ENCODE data around the gene SLC18B1.
A peak's percentile ranks its signal among the peaks of the same experiment; 100 is the strongest.
"Not testable (repeated sequence)": the region's sequence is repeated elsewhere in the genome, so short reads cannot be mapped to it uniquely, and the experiment has no call there.

Gene SLC18B1

DNA sequence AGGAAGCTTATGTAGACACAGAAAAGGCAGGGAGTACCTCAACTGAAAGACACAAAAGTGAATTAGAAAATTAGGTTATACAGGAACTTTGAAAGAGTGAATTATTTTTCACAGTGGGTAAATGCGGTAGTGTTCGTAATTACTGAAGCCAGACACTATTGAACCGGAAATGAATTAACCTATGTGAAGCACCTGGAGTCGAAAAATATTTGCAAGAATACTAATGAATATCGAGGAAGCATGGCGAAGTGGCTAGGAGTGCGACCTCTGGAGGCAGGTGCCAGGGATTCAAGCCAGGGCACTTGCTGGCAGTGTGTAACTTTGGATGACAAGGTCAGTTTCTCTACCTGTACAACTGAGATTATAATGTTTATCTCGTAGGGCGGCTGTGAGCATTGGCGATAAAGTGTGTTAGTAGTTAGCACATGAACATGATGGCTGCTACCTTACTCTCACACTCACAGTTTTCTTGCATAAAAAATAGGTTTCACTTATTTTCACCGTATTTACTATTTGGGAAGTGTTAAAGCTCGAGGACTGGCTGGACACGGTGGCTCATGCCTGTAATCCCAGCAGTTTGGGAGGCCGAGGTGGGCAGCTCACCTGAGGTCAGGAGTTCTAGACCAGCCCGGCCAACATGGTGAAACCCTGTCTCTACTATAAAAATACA lies 567 bp upstream of the SLC18B1 start:
- peak; percentile 71 to 81 for DNase-seq

DNA sequence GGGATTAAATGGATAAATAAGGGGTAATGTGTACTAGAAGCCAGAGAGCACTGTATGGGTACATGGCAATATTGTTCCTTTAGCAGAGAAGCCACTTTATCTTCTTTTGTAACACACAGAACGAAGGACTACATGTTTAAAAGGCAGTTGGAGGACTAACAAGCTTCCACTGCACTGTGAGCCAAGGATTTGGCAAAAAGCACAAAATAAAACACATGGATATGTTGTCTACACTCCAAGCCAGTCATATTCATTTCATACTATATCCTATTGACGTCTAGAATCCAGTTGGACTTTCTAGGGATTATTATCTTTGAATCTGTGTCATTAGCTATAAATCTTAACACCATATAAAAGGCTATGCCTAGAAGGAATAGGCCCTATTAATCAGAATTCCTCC lies 3.0 kb downstream of the SLC18B1 start:
- DNase-seq = no peak

DNA sequence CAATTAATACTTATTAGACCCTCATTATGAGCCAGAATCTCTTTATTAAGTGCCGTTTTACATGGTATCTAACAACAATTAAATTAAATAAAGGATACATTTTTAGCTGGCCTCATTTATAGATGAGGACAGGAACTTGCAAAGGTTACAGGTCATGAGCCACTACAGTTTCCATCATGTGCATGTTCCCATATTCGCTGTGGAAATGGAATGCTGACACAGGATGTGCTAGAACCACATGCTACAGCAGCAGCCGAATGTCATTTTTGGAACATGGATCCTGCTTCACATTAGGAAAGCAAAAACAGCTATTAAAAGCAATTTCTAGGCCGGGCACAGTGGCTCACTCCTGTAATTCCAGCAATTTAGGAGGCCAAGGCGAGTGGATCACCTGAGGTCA lies 5.9 kb downstream of the SLC18B1 start:
- no peak for DNase-seq

DNA sequence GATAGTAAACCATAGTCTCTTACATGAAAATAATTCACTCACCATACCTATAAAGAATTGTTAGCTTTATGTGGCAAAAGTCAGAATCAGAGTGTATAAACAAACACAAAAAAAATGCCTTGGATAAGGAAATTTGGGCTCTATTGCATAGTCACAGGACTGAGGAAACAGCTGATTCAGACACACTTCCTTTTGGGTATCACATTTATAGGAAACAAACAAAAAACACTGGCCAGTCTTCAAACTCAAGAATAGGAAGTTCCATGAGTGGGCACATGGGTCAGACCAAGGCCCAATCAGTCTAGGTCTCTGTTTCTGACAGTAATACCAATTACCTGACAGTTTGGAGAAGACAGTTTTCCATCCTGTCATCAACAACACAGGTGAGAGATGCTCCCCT lies 8.0 kb downstream of the SLC18B1 start:
- DNase-seq = no peak

DNA sequence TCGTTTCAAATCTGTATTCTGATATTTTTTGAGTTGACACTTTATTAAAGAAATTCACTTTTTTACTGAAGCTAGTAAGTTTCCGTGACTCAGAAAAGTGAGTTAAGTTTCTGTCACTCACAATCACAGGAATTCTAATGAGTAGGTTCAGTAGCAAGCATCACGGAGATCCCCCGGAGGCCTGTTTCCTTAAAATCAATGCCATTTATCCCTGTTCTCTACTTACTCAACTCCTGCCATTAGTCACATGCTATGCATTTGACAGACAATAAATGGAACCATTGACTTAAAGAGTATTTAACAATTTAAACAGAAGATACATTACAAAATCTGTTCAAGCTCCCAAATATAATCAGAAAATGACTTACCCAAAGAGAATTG lies 9.1 kb downstream of the SLC18B1 start:
- DNase-seq = no peak

DNA sequence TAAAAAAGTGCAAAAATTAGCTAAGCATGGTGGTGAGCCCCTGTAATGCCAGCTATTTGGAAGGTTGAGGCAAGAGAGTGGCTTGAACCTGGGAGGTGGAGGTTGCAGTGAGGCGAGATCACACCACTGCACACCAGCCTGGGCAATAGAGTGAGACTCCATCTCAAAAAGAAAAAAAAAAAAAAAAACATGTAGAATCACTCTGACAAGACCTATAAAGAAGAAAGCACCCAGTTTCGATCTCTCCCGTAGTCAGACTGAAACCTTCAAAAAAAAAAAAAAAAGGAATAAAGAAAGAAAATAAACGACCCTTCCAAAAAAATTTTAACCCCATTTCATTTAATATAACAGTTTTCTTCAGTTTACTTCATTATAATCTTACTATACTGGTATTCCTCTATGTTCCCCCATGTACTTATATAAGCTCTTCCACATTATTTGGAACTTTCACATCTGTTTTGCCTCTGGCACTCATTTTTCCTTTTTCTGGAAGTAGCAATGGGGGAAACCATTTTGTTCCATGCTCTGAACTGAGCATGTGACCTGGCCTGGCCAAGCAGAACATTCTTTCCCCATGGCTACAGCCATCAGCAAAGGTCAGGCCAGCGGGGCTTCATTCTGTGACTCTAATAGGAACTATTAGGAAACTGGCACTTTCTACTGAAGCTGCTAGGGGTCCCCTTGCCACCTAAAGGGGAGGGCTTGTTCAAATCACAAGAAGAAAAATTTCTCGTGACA lies 9.6 kb downstream of the SLC18B1 start:
- DNase-seq = no peak

DNA sequence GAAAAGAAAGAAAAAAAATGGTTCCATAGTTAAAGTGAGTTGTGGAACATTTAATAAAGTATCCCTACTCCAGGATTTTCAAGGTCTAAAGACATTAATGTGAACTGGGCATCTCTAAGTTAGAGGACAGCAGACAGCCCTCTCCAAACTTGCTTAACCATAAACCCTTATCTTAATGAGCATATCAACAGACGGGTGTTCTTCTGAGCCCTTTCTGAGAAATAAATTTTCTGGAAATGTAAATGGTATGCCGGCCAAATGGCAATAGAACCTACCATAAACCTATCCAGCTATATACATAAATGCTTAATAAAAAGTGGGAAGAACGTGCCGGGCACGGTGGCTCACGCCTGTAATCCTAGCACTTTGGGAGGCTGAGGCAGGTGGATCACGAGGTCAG lies 12.5 kb downstream of the SLC18B1 start:
- DNase-seq = no peak

DNA sequence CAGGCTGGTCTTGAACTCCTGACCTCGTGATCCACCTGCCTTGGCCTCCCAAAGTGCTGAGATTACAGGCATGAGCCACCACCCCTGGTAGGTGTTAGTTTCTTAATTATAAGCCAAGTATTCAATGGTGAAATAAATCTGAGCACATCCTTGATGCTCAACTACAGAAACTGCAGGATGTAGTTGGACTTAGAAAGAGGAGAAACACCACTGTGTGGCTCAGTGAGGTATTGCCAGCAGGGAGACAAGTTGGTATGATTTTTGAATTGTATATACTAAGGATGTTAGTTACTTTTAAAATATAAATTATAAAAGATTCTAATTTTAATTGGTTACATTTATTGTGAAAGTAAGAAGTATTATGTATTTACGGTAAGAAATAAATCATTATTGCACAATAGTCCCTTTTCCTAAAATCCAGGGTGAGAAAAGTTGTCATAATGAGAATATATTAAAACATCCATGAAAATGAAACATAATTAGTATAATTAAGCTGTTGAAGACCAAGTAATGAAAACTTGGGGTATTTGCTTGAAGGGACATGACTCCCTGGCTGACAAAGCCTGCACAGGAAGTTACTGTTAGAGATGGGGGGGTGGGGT lies 17.6 kb downstream of the SLC18B1 start:
- DNase-seq = no peak

DNA sequence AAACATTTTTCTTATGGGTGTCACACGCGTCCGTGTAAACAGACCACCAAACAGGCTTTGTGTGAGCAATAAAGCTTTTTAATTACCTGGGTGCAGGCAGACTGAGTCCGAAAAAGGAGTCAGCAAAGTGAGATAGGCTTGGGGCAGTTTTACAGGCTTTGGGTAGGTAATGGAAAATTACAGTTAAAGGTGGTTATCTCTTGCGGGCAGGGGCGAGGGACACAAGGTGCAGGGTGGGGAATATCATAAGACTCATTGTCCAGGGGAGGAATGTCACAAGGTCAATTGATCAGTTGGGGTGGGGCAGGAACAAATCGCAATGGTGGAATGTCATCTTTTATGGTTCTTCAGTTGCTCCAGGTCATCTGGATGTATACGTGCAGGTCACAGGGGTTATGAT lies 20.6 kb downstream of the SLC18B1 start:
- DNase-seq = not testable (repeated sequence)

DNA sequence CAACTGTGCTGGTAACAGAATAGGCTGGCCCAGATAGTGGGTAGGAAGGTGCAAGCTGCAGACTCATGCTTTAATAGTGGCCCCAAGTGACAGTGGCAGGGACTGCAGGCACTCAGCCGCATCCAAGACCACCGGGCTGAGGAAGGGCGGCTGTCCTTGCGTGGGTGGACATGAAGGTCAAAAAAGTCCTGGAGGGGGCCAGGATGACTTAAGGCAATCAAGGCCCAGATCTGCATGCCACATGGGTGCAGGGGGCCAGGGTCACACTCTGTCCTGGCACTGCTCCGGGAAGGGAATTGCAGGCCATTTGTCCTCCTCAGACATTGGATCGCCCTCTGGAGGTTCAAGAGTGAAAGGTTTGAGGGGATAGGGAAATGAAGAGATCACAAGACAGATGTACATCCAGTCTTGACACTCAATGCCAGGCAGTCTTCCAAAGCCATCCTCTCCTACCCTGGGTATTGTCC lies 30.4 kb downstream of the SLC18B1 start:
- DNase-seq = peak; percentile 16 to 36

DNA sequence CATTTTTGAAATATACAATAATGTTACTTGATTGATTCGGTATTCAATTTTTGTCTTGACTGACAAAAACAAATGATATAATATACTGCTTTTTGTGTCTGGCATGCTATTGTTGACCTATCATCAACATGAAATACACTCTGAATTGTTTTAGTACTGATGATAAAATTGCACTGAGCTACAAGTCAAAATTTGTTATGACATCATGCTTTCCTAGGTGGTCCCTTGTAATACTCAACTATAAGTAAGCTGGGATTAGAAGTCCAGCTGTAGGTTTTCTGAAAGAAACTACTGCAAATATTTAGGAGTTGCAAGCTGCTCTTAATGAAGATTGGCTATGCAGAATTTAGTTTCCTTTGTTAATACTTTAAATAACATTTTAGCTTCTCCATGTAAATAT lies 32.9 kb downstream of the SLC18B1 start:
- DNase-seq = no peak

DNA sequence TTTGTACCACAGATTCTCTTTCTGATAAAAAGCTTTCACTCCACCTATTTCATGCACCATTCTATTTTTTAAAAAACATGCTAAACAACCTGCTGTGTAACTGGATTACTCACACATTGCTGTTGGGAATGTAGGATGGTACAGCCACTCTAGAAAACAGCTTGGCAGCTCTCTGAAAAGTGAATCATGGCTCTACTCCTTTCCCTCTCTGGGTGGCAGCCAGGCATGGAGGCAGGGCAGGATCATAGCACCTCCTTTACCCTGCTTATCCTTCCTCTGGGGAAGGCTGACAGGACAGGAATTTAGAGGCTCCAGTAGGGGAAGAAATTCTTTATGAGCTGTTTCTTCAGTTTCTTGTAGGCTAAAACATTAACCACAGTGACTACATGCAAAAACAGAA lies 34.1 kb downstream of the SLC18B1 start:
- no peak for DNase-seq

DNA sequence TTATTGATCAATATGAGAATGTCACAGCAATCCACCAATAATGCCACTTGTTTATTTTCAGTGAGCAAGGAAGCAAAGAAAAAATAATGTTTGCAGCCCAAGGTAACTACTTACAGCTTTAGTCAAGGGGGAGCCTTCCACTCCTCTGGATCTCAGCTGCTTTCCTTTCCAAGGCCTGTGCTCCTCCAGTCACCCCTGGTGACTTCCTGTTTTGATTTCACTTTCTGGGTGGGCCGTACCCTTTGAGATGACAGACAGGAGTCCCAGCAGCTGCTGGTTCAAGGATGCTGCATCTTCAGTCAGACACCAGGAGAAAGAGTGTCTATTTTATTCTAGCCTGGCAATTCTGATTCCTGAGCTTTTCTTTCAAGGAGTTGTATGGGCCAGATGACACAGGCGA lies 35.2 kb downstream of the SLC18B1 start:
- peak; percentile 50 to 63 for DNase-seq

DNA sequence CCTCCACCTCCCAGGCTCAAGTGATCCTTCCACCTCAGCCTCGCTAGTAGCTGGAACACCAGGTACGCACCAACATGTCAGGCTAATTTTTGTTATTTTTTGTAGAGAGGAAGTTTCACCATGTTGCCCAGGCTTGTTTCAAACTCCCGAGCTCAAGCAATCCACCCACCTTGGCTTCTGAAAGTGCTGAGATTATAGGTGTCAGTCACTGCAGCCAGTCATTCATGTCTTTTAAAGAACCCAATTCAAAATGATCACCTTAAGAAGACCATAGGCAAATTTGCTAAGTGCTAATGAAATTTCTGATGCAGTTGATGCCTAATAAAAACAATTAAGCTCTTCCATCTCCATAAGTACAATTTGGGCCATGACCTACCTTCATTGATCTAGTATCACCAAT lies 38.2 kb downstream of the SLC18B1 start:
- no peak for DNase-seq

DNA sequence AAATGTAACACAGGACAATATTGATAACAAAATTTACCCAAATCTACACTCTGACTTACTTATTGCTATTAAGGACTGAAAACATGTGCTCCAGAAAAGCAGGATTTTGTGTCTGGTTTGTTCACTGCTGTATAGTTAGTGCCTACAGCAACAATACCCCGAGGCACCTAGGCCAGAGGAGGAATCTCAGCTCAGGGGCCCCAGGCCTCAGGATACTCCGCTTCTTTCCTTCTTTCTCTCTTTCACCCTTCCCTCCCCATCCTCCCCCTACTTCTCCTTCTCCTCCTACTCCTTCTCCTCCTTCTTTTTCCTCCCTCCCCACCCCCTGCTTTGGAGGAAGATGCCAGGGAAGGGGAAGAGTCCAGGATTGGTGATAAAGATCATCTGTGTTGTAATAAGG lies 39.7 kb downstream of the SLC18B1 start:
- DNase-seq = no peak

DNA sequence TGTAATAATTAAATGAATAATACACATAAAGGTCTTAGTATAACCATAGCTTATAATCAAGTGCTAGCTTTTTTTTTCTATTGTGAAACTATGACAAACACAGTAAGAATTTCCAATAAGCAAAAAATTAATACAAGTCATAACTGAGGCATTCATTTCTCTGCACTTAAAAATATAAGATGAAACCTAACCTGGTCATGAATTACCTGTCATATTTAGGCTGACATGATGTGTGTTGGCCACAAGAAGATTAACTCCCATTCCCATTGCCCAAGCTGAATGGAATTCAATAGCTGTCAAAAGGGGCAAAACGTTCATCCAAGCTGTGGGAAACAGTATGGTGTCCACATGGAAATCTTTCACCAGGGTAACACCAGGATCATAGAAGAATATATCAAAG lies 46.2 kb downstream of the SLC18B1 start:
- no peak for DNase-seq

DNA sequence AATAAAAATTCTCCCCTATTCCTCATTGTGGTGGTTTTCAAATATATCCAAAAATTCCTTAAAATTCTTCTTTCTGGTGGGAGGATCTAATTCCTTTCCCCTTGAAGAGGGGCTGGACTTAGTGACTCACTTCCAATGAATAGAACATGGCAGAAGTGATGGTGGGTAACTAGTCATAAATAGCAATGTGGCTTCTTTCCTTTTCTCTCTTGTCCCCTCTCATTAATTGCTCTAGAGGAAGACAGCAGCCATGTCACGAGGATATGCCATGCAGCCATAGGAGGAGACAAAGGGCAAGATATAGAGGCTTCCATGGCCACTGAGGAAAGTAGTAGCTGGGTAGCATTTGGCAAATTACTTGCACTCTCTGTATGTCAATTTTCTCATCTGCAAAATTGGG lies 46.6 kb downstream of the SLC18B1 start:
- DNase-seq = no peak

DNA sequence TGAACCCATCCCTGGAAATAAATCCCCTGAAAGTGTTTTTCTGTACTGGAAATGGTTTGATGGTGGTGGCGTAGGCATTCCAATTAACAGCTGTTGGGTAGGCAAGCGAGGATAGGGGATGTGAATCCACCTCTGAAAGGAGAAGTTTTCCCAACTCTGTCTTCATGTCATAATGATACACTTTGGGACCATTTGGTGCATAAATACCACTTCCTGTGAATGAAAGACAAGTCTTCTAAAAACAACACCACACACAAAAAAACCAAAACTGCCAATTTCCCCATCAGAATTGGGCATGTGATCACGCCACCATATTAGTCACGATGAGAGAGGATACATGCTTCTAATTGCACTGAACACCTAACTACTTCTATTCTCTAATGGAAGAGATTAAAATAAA lies 47.1 kb downstream of the SLC18B1 start:
- no peak for DNase-seq

DNA sequence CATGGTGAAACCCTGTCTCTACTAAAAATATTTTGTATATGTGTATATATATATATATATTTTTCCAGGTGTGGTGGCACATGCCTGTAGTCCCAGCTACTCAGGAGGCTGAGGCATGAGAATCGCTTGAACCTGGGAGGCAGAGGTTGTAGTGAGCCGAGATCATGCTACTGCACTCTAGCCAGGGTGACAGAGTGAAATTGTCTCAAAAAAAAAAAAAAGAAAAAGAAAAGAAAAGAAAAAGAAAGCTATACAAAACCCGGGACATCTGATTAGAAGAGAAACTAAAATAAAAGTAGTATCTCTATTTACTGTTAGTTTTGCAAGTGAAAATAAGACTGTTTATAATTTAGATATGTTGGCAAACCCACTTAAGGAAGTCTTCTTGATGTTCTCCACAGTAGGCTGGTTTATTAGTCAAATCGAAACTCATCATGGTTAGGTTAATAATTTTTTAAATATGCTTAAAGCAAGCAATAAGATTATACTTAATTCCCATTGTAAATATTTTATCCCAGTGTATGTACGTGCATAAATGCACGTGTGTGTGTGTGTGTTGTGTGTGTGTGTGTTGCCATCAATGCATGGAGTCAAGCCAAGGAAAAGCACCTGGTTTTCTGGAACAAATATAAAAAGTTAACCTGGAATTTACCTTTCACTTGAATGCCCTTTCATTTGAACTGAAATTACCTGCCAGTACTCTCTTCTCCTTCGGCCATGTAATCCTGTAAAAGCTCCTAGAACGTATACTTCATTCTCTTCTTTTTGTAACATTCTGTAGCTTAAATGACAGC lies 47.8 kb downstream of the SLC18B1 start:
- DNase-seq = peak in 1 of 2 donors; percentile 26

DNA sequence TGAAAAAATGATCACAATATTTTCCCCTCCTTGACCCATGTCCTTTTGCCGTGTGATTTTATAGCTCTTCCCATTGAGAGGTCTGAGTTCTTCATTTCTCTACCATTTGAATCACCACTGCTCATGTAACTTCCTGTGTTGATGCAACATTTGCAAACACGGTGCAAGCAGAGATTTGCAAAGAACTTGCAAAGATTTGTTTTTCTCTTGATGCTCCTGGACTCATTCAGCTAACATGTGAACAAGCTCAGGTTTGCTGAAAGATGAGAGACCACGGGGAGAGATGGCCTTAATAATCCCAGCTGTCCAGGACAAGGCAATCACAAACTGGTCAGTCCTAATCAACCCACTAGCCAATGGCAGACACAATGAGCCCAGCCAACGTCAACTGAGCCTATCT lies 49.3 kb downstream of the SLC18B1 start:
- no peak for DNase-seq

DNA sequence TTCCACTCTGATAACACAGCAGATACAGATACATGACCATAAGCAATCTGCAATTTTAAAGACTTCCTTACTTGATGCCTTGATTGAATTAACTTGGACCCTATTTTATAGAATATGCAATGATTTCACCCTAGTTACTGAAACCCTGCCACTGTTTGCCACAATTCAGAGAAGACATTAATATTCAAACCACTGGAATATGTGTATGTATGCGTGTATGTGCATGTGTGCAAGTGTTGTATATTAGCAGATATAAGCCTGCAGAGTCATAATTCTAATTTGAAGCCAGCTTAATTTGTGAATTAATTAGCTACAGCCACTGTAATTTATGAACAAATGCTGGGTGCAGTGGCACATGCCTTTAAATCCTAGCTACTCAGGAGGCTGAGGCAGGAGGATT lies 50.0 kb downstream of the SLC18B1 start:
- no peak for DNase-seq

DNA sequence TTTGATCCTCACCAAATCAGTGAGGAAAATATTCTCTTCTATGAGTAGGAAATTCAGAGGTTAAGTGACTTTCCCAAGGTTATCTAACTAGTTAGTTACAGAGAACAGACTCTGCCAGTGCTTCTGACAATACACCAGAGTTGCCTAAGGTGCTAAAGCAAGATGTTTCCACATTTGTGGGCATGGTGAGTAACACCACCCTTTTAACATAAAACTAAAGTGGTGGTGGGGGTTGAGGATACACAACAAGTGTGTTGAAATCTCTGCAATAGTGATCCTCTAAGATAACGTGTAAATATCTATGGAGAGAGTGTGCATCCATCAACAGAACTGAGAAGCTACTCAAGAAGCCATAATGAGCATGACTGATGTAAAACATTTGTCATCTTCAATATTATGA lies 52.4 kb downstream of the SLC18B1 start:
- peak in 1 of 2 donors; percentile 18 for DNase-seq

DNA sequence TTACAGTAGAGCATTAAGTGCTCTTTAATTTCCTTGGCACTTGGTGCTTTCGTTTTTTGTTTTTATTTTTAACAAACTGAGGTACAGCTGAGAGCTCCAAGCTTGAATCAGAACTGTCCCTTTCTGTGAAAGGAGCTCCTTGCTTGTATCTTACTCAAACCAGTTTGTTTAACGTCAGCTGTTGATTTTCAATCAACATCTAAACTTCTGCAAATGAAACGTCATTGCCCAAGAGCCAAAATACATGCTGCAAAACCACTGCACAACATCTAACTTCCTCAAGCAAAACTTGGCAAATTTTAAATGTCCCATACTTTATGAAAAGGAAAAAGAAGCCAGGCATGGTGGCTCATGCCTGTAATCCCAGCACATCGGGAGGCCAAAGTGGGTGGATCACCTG lies 55.9 kb downstream of the SLC18B1 start:
- DNase-seq = no peak

DNA sequence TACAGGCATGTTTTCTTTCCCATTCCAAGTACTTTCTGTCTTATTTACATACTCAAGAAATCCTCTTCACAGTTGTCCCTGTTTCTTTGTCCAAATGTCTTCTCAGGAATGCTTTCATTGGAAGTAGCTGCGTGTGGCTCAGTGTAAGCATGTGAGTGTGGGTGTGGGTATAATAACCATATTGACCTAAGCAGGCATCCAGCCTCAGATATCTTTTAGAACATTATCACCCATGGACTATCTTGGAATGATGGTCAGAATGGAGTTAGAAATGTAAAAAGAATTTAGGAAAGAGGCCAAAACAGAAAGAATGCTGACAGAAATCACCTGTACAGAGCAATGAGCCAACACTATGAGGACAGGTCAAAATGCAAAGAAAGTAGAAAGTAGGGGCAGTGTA lies 57.2 kb downstream of the SLC18B1 start:
- no peak for DNase-seq
